GM12892 (cell line): ENCODE measurements around the gene DYNLT2.

Experiments used
- DNase-seq: peaks from one replicate; pipeline ENCODE4 v3.0.0; 2011; ENCODE audit not compliant: insufficient read length
- FAIRE-seq: peaks from 2 replicates; lab custom pipeline; 2011; peaks lifted over from hg19 to GRCh38; lab: Jason Lieb, UNC
- POLR2A ChIP-seq: IDR thresholded peaks from 2 replicates; pipeline ENCODE4 v1.6.1; 2011; ENCODE audit warnings: low read depth, low read length, control low read depth
- POLR2AphosphoS5 ChIP-seq: IDR thresholded peaks from 2 replicates; pipeline ENCODE4 v1.6.1; 2011; ENCODE audit warnings: low read depth, low read length, control low read depth
- TAF1 ChIP-seq: IDR thresholded peaks from 2 replicates; pipeline ENCODE4 v1.6.1; 2011; ENCODE audit warnings: low read depth, mild to moderate bottlenecking, control low read depth, low read length, borderline replicate concordance

The DYNLT2 gene

GRCh38 chr6:169789944-169790927 is 38.9 kb upstream of the DYNLT2 start:
- TF ChIP-seq POLR2AphosphoS5: no peak
- TF ChIP-seq POLR2A: no peak
- TF ChIP-seq TAF1: no peak
- DNase-seq (peak; percentile 79), FAIRE-seq (peak; percentile 78)

GRCh38 chr6:169789146-169789943 is 38.0 kb upstream of the DYNLT2 start:
- TF ChIP-seq POLR2A (no peak), TAF1 (no peak), POLR2AphosphoS5 (no peak)
- DNase-seq (no peak), FAIRE-seq (no peak)

- no peak for TF ChIP-seq POLR2AphosphoS5
- TF ChIP-seq TAF1: no peak
- TF ChIP-seq POLR2A: no peak
- DNase-seq (no peak), FAIRE-seq (no peak)
These were observed 37.4 kb upstream of the DYNLT2 start for GRCh38 chr6:169788809-169789145.

- DNase-seq (no peak), FAIRE-seq (no peak)
- TF ChIP-seq TAF1 (no peak), POLR2A (no peak), POLR2AphosphoS5 (no peak)
These were observed 36.4 kb upstream of the DYNLT2 start for GRCh38 chr6:169787797-169788196.

- no peak for FAIRE-seq
- TF ChIP-seq TAF1: no peak
- no peak for TF ChIP-seq POLR2AphosphoS5
- no peak for TF ChIP-seq POLR2A
- no peak for DNase-seq
These were observed 35.0 kb upstream of the DYNLT2 start for GRCh38 chr6:169786349-169786748.

GRCh38 chr6:169785566-169785965 is 34.2 kb upstream of the DYNLT2 start:
- no peak for FAIRE-seq
- no peak for DNase-seq
- no peak for TF ChIP-seq POLR2A
- TF ChIP-seq TAF1: no peak
- no peak for TF ChIP-seq POLR2AphosphoS5

GRCh38 chr6:169784821-169785340 is 33.5 kb upstream of the DYNLT2 start:
- FAIRE-seq (no peak), DNase-seq (no peak)
- TF ChIP-seq POLR2A: no peak
- no peak for TF ChIP-seq TAF1
- no peak for TF ChIP-seq POLR2AphosphoS5

GRCh38 chr6:169783971-169784820 is 32.8 kb upstream of the DYNLT2 start:
- TF ChIP-seq POLR2A (no peak), POLR2AphosphoS5 (no peak), TAF1 (no peak)
- DNase-seq (no peak), FAIRE-seq (no peak)

GRCh38 chr6:169783401-169783800 is 32.0 kb upstream of the DYNLT2 start:
- TF ChIP-seq POLR2A (no peak), POLR2AphosphoS5 (no peak), TAF1 (no peak)
- no peak for DNase-seq
- no peak for FAIRE-seq

- FAIRE-seq (no peak), DNase-seq (no peak)
- no peak for TF ChIP-seq POLR2AphosphoS5
- no peak for TF ChIP-seq TAF1
- TF ChIP-seq POLR2A: no peak
These were observed 31.6 kb upstream of the DYNLT2 start for GRCh38 chr6:169782966-169783365.
